Measurements from ENCODE around the gene CHI3L1. TPM values are rescaled to one million over a fixed set of nuclear protein-coding genes. Genes with fewer than 3 reads are reported as not detected.

Gene CHI3L1
- total RNA-seq, 1 experiment from 2014 or later, result not detected

GRCh38 chr1:203223012-203223775, 36.7 kb upstream of the CHI3L1 start:
- Mint-ChIP-seq H3K4me1 (no peaks in the 10 kb centered on the region), H3K9me3 (no peaks in the 10 kb centered on the region; a peak in 2 of 5 replicates), H3K36me3 (ENCODE audit: insufficient read depth in 1 of 3, low read depth in 3 of 3) (no peaks in the 10 kb centered on the region; a peak in 1 of 7 replicates), H3K27ac (no peak overlapping the region), H3K27me3 (ENCODE audit: low read depth) (peaks cover 30% of the 10 kb centered on the region), H3K4me3 (no peak overlapping the region)
- H3K56ac ChIP-seq (ENCODE audit: insufficient read length, low read depth, low read length), result no peak overlapping the region
- H3K27me3 ChIP-seq (ENCODE audit: insufficient read depth, low read length), result no peaks in the 10 kb centered on the region
- no peaks in the 10 kb centered on the region for H3K23me2 ChIP-seq (ENCODE audit: insufficient read length, low read depth, low read length, poor library complexity, severe bottlenecking)
- H3K9me3 ChIP-seq (ENCODE audit: control insufficient read depth, low read depth, low read length), result no peaks in the 10 kb centered on the region
- H3K4me1 ChIP-seq (ENCODE audit: insufficient read depth, low read length), result no peaks in the 10 kb centered on the region
- no peak overlapping the region for H2BK20ac ChIP-seq (ENCODE audit: low read depth, low read length, poor library complexity, severe bottlenecking)
- no peak overlapping the region for H4K91ac ChIP-seq (ENCODE audit: insufficient read length, low read depth, low read length)
- H2BK15ac ChIP-seq (ENCODE audit: low read depth, low read length), result no peak overlapping the region
- no peak overlapping the region for H3K4ac ChIP-seq (ENCODE audit: low read depth, low read length)
- H4K5ac ChIP-seq (ENCODE audit: insufficient read length, low read depth, low read length), result no peak overlapping the region
- H3K14ac ChIP-seq (ENCODE audit: insufficient read depth, low read length), result no peak overlapping the region; the same call in 1 of the 2 replicates
- DNase-seq, result no peak
- H3T11ph ChIP-seq (ENCODE audit: low read length), result no peak overlapping the region
- H3K23ac ChIP-seq (ENCODE audit: insufficient read length, low read depth, low read length), result no peak overlapping the region
- no peaks in the 10 kb centered on the region for H3K79me2 ChIP-seq (ENCODE audit: insufficient read depth, low read length)
- H2BK120ac ChIP-seq (ENCODE audit: low read depth, low read length, poor library complexity, severe bottlenecking), result no peak overlapping the region
- H2BK5ac ChIP-seq (ENCODE audit: insufficient read length, low read length), result no peak overlapping the region
- no peaks in the 10 kb centered on the region for H3K79me1 ChIP-seq (ENCODE audit: insufficient read depth, low read depth, low read length, poor library complexity, severe bottlenecking)
- H2AFZ ChIP-seq (ENCODE audit: low read length), result no peak overlapping the region
- TF ChIP-seq CTCF (conservative IDR thresholded peaks at IDR 0.05), result no peak
- H3K9ac ChIP-seq (ENCODE audit: extremely low read depth, insufficient read length, low read length), result no peak overlapping the region
- no CpG with 5 or more reads among the region's 18 CpGs for WGBS (ENCODE audit: extremely low coverage, insufficient read length, low lambda C conversion rate)
- no peak overlapping the region for H3K18ac ChIP-seq (ENCODE audit: insufficient read length, low read depth, low read length)
- no peak overlapping the region for H2BK12ac ChIP-seq (ENCODE audit: insufficient read length, low read depth, low read length)
- no peak overlapping the region for H2AK5ac ChIP-seq (ENCODE audit: insufficient read length, low read length)
- no peak overlapping the region for H4K8ac ChIP-seq (replicated peaks; ENCODE audit: insufficient read length, low read depth, low read length)
- no peaks in the 10 kb centered on the region for H4K20me1 ChIP-seq (ENCODE audit: control insufficient read depth, insufficient read depth, insufficient read length)
- no peak overlapping the region for H3K27ac ChIP-seq (ENCODE audit: insufficient read length, low read depth, low read length)
- no peak overlapping the region for H3K4me2 ChIP-seq (ENCODE audit: insufficient read depth, insufficient read length, low read length)
